K562 treated with DMSO at 1 percent for 4 hours (cell line): ENCODE measurements around the gene B3GALT2. TPM values are rescaled to one million over a fixed set of nuclear protein-coding genes. Genes with fewer than 3 reads are reported as not detected.

Experiments
- total RNA-seq: library from RNA; unstranded; fragments of 300-600 nt; gene quantifications from 2 replicates; pipeline ENCODE4 v1.2.3, GENCODE V29; 2022; ENCODE audit not compliant: insufficient read depth

The B3GALT2 gene
- total RNA-seq: not detected in 2 replicates

GRCh38 chr1:193185901-193186731, at the start of gene B3GALT2:
Gene B3GALT2 (minus strand): TSS chr1:193186613. CDS start chr1:193181562, 5,051 bp downstream.

Other genes with a start within 250 kb of the B3GALT2 start
- 36.2 and 39.1 TPM in 2 replicates for gene UCHL5, start 127.3 kb downstream of the B3GALT2 start, total RNA-seq
- gene RO60, start 127.0 kb downstream of the B3GALT2 start, total RNA-seq: 21.3 and 36.8 TPM in 2 replicates
- 51.3 and 59.9 TPM in 2 replicates for gene GLRX2, start 81.2 kb downstream of the B3GALT2 start, total RNA-seq
- 11.7 and 16.9 TPM in 2 replicates for gene CDC73, start 64.6 kb downstream of the B3GALT2 start, total RNA-seq